Thymus (tissue), 11 donors: ENCODE results near the gene IER5L. TPM values are rescaled to one million over a fixed set of nuclear protein-coding genes. Genes with fewer than 3 reads are reported as not detected.
"Not testable (repeated sequence)": the region's sequence is repeated elsewhere in the genome, so short reads cannot be mapped to it uniquely, and the experiment has no call there.

Experiments used
- DNase-seq, 9 donors: peaks; one replicate each; pipeline ENCODE4 v3.0.0-alpha.2; 2013; ENCODE audit warnings: low spot score in 9 of 9, low read depth in 6 of 9, missing footprints in 1 of 9
- H3K27ac ChIP-seq, 2 donors: one replicate each; pipeline ENCODE4 v1.5.1; 2013; ENCODE audit warnings: control low read depth in 1 of 2, low read depth in 1 of 2, low read length in 1 of 2, mild to moderate bottlenecking in 1 of 2, moderate library complexity in 1 of 2
- H3K27me3 ChIP-seq, 2 donors: one replicate each; pipeline ENCODE4 v1.5.1; 2013; ENCODE audit warnings: low read length in 1 of 2; ENCODE audit not compliant: control insufficient read depth in 2 of 2, insufficient read depth in 1 of 2
- H3K36me3 ChIP-seq, 2 donors: one replicate each; pipeline ENCODE4 v1.5.1; 2013; ENCODE audit warnings: low read length in 1 of 2, mild to moderate bottlenecking in 1 of 2, moderate library complexity in 1 of 2; ENCODE audit not compliant: control insufficient read depth in 2 of 2, insufficient read depth in 2 of 2
- H3K4me1 ChIP-seq, 2 donors: one replicate each; pipeline ENCODE4 v1.5.1; 2013; ENCODE audit warnings: low read length in 2 of 2; ENCODE audit not compliant: control insufficient read depth in 2 of 2, insufficient read depth in 2 of 2
- H3K4me3 ChIP-seq, 2 donors: one replicate each; pipeline ENCODE4 v1.5.1; 2013; ENCODE audit warnings: low read length in 2 of 2, control low read depth in 1 of 2, mild to moderate bottlenecking in 1 of 2
- H3K9me3 ChIP-seq, 2 donors: one replicate each; pipeline ENCODE4 v1.5.1; 2013; ENCODE audit warnings: low read length in 1 of 2, mild to moderate bottlenecking in 1 of 2; ENCODE audit not compliant: control insufficient read depth in 2 of 2, insufficient read depth in 1 of 2
- WGBS: extraction: QIAGEN DNeasy Blood & Tissue Kit; methylation state at CpG from one replicate; pipeline ENCODE4 v1.1.7; 2013; 5-methylcytosine and 5-hydroxymethylcytosine counted together
- polyA plus RNA-seq: library from polyadenylated mRNA; stranded (reverse); fragments of 200-250 nt; gene quantifications from one replicate; pipeline ENCODE4 v1.2.3, GENCODE V29; 2013
- total RNA-seq: library from RNA; stranded (reverse); fragments of 120-200 nt; gene quantifications from one replicate; pipeline ENCODE4 v1.2.4, GENCODE V29; 2013
- donor health status: healthy.

IER5L gene
- total and polyA plus RNA-seq, 2 donors: 4.2 to 13.7 TPM

DNA sequence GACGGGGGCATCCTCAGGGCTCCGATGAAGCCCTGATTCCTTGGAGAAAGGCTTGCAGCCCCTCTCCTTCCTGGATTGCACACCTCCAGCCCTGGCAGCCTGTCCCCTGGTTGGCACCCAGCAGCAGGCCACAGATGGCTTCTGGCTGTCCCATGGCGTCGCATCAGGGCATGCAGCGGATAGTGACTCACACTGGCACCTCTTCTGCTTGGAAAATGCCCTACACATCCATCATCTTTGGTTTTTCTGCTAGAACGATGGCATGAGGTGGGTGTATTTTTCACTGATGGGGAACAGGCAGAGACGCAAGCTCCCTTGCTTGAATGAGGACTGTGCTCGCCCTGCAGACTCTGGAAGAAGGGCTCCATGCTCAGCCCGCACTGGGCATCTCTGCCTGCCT is 23.2 kb upstream of the IER5L start:
- Histone ChIP-seq H3K4me3 (no peak overlapping the region), H3K27ac (no peak overlapping the region), H3K36me3 (no peaks in the 10 kb centered on the region), H3K4me1 (peaks cover 0 to 15% of the 10 kb centered on the region in 2 donors), H3K27me3 (peaks cover 0 to 15% of the 10 kb centered on the region in 2 donors), H3K9me3 (peaks cover 0 to 9% of the 10 kb centered on the region in 2 donors)
- WGBS: 95% methylated on average over 9 of the region's 9 CpGs
- DNase-seq: no peak

DNA sequence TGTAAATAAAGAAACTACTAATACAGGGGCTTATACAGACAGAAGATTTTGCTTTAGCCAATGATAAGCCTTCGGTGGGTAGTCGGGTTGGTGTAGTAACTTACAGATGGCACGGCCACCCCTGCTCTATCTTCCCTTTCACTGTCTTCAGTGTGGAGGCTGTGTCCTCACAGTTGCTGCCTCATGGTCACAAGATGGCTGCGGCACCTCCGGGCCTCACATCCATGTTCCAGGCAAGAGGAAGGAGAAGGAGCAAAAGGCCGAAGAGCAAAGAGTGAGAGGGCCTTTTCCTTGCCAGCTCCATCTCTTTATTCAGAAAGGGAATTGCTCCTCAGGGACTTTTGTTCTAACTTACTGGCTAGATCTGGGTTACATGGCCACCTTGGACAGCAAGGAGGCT is 22.2 kb upstream of the IER5L start:
- DNase-seq: no peak
- Histone ChIP-seq H3K9me3 (peaks cover 0 to 8% of the 10 kb centered on the region in 2 donors), H3K4me1 (peaks cover 0 to 14% of the 10 kb centered on the region in 2 donors), H3K36me3 (no peaks in the 10 kb centered on the region), H3K27me3 (peaks cover 0 to 22% of the 10 kb centered on the region in 2 donors), H3K27ac (no peak overlapping the region), H3K4me3 (no peak overlapping the region)
- 98% methylated on average over 6 of the region's 6 CpGs for WGBS

DNA sequence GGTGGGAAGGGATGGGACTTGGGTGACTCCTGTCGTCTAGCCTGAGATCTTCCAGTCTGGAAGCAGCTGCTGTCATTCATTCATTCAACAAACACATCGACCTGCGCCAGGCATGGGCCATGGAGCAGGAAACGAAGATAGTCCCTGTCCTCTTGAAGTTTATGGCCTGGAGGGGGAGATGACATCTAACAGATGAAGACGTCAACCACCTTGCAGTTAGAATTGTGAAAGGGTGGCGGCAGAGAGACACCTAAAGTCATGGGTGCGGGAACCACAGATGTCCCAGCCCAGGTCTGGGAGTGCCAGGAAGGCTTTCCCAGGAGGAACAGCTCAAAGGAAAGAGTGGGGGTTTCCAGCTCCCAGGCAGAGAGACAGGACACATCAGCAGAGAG is 21.0 kb upstream of the IER5L start:
- Histone ChIP-seq H3K36me3 (no peaks in the 10 kb centered on the region), H3K4me3 (no peak overlapping the region), H3K4me1 (peaks cover 0 to 14% of the 10 kb centered on the region in 2 donors), H3K27ac (no peak overlapping the region), H3K27me3 (peaks cover 2 to 34% of the 10 kb centered on the region in 2 donors), H3K9me3 (peaks cover 0 to 8% of the 10 kb centered on the region in 2 donors)
- no peak for DNase-seq
- WGBS: 90% methylated on average over 7 of the region's 7 CpGs

DNA sequence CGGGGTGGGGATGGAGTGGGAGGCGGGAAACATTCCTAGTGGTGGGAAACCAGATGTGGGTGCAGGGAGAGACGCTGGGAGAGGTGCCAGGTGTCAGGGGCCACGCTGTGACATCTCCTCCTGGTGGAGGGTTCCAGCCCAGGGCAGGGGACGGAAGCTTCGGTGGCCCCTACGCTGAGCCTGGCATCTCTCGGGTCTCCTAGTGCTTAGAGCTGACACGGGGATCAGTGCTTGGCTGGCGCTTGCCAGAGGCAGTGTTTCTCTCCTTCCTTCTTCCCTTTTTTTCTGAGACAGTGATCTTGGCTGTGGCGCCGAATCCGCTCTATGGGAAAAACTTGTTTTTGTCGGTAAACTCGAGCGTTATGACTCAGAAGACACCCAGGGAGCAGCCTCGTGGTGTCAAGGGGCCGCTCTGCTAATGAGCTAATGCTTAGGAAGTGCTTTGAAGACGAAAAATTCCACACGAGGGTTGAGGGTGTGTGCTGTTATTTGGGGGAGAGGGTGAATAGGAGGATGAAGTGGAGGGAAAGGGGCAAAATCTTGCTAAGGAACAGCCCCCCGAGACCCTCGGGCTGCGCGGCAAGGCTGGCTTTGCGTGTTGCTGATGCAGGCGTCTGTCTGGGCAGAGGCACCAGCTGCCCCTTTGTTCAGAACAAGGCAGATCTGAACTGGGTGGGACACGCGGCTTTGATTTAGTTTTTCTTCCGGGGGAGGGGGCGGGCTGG is 20.4 kb upstream of the IER5L start:
- Histone ChIP-seq H3K36me3 (no peaks in the 10 kb centered on the region), H3K27me3 (peaks cover 2 to 39% of the 10 kb centered on the region in 2 donors), H3K9me3 (peaks cover 0 to 8% of the 10 kb centered on the region in 2 donors), H3K4me1 (peaks cover 0 to 11% of the 10 kb centered on the region in 2 donors), H3K4me3 (no peak overlapping the region), H3K27ac (no peak overlapping the region)
- 55% methylated on average over 30 of the region's 30 CpGs for WGBS
- DNase-seq: no peak

DNA sequence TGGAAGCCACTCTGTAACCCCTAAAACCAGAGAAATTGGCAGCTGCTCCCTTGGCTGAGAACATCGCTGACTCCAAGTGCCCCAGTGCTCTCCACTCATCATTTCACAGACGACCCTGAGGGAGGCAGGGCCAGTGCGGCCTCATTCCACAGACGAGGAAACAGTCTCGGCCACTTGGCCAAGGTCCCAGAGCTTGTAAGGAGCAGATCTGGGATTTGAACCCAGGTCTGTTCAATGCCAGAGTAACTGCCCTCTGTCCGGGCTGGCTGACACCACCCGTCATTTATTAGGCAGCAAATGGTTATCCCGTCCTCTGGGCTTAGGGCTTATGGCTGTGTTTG is 19.9 kb upstream of the IER5L start:
- Histone ChIP-seq H3K4me3 (no peak overlapping the region), H3K27me3 (peaks cover 2 to 44% of the 10 kb centered on the region in 2 donors), H3K36me3 (no peaks in the 10 kb centered on the region), H3K4me1 (peaks cover 0 to 7% of the 10 kb centered on the region in 2 donors), H3K27ac (no peak overlapping the region), H3K9me3 (peaks cover 0 to 8% of the 10 kb centered on the region in 2 donors)
- 89% methylated on average over 8 of the region's 8 CpGs for WGBS
- DNase-seq: no peak

DNA sequence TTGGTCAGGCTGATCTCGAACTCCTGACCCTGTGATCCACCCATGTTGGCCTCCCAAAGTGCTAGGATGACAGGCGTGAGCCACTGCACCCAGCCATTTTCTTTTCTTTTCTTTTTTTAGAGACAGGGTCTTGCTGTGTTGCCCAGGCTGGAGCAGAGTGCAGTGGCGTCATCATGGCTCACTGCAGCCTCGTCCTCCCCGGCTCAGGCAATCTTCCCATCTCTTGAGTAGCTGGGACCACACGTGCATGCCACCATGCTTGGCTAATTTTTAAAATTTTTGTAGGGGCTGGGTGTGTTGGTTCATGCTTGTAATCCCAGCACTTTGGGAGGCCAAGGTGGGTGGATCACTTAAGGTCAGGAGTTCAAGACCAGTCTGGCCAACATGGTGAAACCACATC is 19.0 kb upstream of the IER5L start:
- not testable (repeated sequence) for H3K9me3 ChIP-seq, H3K27ac ChIP-seq, H3K4me1 ChIP-seq, H3K4me3 ChIP-seq, DNase-seq, H3K36me3 ChIP-seq
- WGBS: 96% methylated on average over 6 of the region's 6 CpGs
- H3K27me3 ChIP-seq: peaks cover 2 to 44% of the 10 kb centered on the region in 2 donors

DNA sequence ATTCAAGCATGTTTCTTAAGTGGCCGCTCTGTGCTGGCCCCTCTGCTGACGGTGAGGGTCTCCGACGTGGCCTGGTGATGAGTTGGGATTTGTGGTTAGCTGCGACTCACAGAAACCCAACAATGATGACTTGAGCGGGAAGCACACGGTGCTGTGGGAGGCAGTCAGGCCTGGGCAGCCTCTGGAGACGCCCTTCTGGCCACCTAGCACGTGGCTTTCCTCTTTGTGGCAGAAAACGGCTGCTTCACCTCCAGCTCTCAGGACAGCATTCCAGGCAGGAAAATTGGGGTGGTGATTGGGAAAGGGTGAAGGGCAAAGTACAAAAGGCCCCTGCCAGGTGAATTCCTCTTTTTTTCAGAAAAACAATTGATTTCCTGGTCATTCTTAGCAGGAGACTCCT is 17.5 kb upstream of the IER5L start:
- Histone ChIP-seq H3K36me3 (no peaks in the 10 kb centered on the region), H3K27ac (no peak overlapping the region), H3K9me3 (peaks cover 0 to 10% of the 10 kb centered on the region in 2 donors), H3K4me1 (peaks cover 0 to 3% of the 10 kb centered on the region in 2 donors), H3K4me3 (no peak overlapping the region), H3K27me3 (peaks cover 2 to 44% of the 10 kb centered on the region in 2 donors)
- WGBS: 96% methylated on average over 10 of the region's 10 CpGs
- DNase-seq: no peak

DNA sequence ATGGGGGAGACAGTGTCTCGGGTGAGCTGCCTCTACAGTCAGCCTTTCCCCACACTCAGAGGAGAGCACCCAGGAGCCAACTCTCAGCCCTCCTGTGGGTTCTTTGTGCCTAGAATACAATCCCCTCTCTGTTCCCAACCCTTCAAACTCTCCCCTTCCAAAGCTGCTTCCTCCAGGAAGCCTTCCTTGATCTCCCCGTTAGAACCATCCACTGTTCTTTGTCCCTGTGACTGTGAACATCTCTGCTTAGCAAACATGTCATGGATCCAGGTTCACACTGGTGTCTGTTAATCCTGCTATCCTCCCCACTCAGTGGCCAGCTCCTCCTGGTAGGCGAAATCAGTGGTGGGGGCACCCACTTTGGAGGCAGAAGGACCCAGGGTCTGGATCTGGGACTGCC is 16.2 kb upstream of the IER5L start:
- DNase-seq: no peak
- peaks cover 0 to 3% of the 10 kb centered on the region in 2 donors for H3K4me1 ChIP-seq
- no peak overlapping the region for H3K4me3 ChIP-seq
- H3K36me3 ChIP-seq: no peaks in the 10 kb centered on the region
- peaks cover 0 to 6% of the 10 kb centered on the region in 2 donors for H3K9me3 ChIP-seq
- H3K27ac ChIP-seq: no peak overlapping the region
- WGBS: 60% methylated on average over 3 of the region's 3 CpGs
- peaks cover 2 to 43% of the 10 kb centered on the region in 2 donors for H3K27me3 ChIP-seq

DNA sequence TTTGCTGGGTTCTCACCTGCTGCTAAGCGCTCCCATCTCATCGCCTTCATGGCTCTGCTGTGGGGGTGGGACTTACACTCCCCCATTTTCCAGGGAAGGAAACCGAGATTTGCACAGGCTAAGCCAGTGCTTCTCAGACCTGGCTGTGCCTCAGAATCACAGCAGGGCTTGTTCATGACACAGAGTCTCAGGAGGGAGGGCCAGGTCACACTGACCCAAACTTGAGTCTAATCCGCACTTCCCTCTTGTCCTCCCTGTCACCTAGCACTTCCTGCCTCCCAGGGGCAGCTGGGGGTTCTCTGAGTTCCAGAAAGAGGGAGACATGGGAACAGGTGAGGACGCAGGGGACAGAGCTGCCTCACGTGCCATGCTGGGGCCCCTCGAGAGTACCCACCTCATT is 15.6 kb upstream of the IER5L start:
- H3K36me3 ChIP-seq: no peaks in the 10 kb centered on the region
- peaks cover 0 to 1% of the 10 kb centered on the region in 2 donors for H3K4me1 ChIP-seq
- WGBS: 92% methylated on average over 7 of the region's 7 CpGs
- DNase-seq: no peak
- no peak overlapping the region for H3K4me3 ChIP-seq
- peaks cover 0 to 6% of the 10 kb centered on the region in 2 donors for H3K9me3 ChIP-seq
- peaks cover 2 to 41% of the 10 kb centered on the region in 2 donors for H3K27me3 ChIP-seq
- H3K27ac ChIP-seq: no peak overlapping the region
